Common myeloid progenitor, CD34-positive (primary cell): Measurements from ENCODE around the gene LMOD3.

Experiments used
- CTCF ChIA-PET: fragments of 350-600 bp; sonication (Branson Sonifier 250); formaldehyde crosslinking; loops from one replicate; lab custom pipeline; 2021; ENCODE audit warnings: antibody characterized with exemption; lab: Charles Lee
- POLR2A ChIA-PET: fragments of 350-600 bp; sonication (Branson Sonifier 250); formaldehyde crosslinking; loops from one replicate; lab custom pipeline; 2021; ENCODE audit warnings: antibody characterized with exemption; lab: Charles Lee
- DNase-seq, 3 donors: peaks; one replicate each; pipeline versions ENCODE4 v3.0.0 to v3.0.0-alpha.2; 2013
- H3K27ac ChIP-seq, 2 experiments: 1 replicate in 1 of 2; 2 replicates in 1 of 2; pipeline ENCODE4 v1.7.0; 2013; ENCODE audit warnings: inconsistent platforms in 2 of 2, low read length in 2 of 2, mild to moderate bottlenecking in 2 of 2, low read depth in 1 of 2, moderate library complexity in 1 of 2; ENCODE audit not compliant: severe bottlenecking in 2 of 2, insufficient read depth in 1 of 2, poor library complexity in 1 of 2
- H3K27me3 ChIP-seq, 5 experiments: replicated peaks in 2 of 5; 1 replicate in 3 of 5; 2 replicates in 2 of 5; pipeline versions ENCODE4 v1.6.1 to v1.7.0; 2013; ENCODE audit warnings: low read length in 4 of 5, mild to moderate bottlenecking in 2 of 5, moderate library complexity in 2 of 5, inconsistent platforms in 1 of 5; ENCODE audit not compliant: insufficient read depth in 5 of 5, control insufficient read depth in 4 of 5
- H3K36me3 ChIP-seq, 4 experiments: 1 replicate in 2 of 4; 2 replicates in 2 of 4; pipeline versions ENCODE4 v1.6.1 to v1.7.0; 2013; ENCODE audit warnings: low read length in 3 of 4, control low read depth in 1 of 4, mild to moderate bottlenecking in 1 of 4; ENCODE audit not compliant: control insufficient read depth in 4 of 4, insufficient read depth in 4 of 4
- H3K4me1 ChIP-seq, 4 experiments: 1 replicate in 3 of 4; 2 replicates in 1 of 4; pipeline versions ENCODE4 v1.6.1 to v1.7.1; 2013; ENCODE audit warnings: low read length in 3 of 4, mild to moderate bottlenecking in 3 of 4, control low read depth in 1 of 4, inconsistent platforms in 1 of 4, moderate library complexity in 1 of 4; ENCODE audit not compliant: control insufficient read depth in 4 of 4, insufficient read depth in 4 of 4; ENCODE audit errors: control extremely low read depth in 1 of 4
- H3K4me3 ChIP-seq, 7 experiments: 1 replicate in 4 of 7; 2 replicates in 3 of 7; pipeline versions ENCODE4 v1.5.1 to v1.7.0; 2013; ENCODE audit warnings: mild to moderate bottlenecking in 7 of 7, low read length in 6 of 7, moderate library complexity in 6 of 7, inconsistent platforms in 2 of 7, low read depth in 2 of 7, control low read depth in 1 of 7; ENCODE audit not compliant: insufficient read depth in 4 of 7, control insufficient read depth in 1 of 7; ENCODE audit errors: extremely low read depth in 1 of 7
- H3K9me3 ChIP-seq, 5 experiments: 1 replicate in 4 of 5; 2 replicates in 1 of 5; pipeline versions ENCODE4 v1.6.1 to v1.7.1; 2013; ENCODE audit warnings: low read length in 4 of 5, mild to moderate bottlenecking in 2 of 5, inconsistent platforms in 1 of 5, low read depth in 1 of 5, moderate library complexity in 1 of 5; ENCODE audit not compliant: control insufficient read depth in 4 of 5, insufficient read depth in 2 of 5; ENCODE audit errors: control extremely low read depth in 1 of 5
- WGBS: methylation state at CpG from one replicate; pipeline ENCODE4 v1.1.5; 2013; ENCODE audit not compliant: insufficient coverage; 5-methylcytosine and 5-hydroxymethylcytosine counted together

Gene LMOD3

DNA sequence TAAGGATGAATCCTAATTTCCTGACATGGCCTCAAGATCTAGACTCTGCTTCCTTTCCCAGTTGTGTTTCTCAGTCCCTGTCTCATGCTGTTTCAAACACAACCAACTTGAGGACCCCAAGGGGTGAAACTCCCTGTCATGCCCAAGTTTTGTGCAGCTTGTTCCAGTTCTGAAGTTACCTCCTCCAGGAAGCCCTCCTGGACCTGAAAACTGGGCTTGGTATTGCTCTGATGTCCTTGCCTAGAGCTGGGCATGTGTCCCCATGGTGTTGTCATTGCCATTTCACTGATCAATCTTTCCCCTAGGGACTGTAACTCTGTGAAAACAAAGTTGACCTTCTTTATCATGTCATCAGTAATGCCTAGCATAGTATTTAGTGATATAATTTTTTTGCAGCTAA lies 6.1 kb upstream of the LMOD3 start:
- CTCF ChIA-PET = interaction anchor here (0.8 to 3.9 kb wide), 2 partner anchors 11 to 294 kb away, joined by 3 to 14 read pairs; no protein-coding TSS in a partner anchor
- no peak for DNase-seq
- Histone ChIP-seq H3K27ac (no peak overlapping the region), H3K9me3 (no peaks in the 10 kb centered on the region), H3K4me3 (no peak overlapping the region), H3K36me3 (no peaks in the 10 kb centered on the region), H3K27me3 (no peaks in the 10 kb centered on the region), H3K4me1 (no peaks in the 10 kb centered on the region)
- POLR2A ChIA-PET = no interaction called here

DNA sequence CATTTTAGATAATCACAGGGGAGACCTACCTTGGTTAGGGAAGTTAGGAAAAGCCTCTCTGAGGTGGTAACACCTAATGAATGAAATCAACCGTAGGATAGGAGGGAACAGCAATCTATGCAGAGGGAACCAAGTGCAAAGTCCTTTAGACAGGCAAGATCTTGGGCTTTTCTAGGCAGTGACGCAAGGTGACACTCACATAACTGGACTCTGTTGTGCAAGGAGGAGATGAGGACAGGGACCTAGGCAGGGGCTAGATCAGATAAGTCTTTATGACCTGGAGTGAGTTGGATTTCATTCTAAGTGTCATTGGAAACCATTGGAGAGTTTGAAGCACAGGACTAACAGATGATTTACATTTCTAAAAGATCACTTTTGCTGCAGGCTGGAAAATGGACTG lies 4.6 kb upstream of the LMOD3 start:
- 100% methylated on average over 2 of the region's 2 CpGs for WGBS
- no peaks in the 10 kb centered on the region for H3K36me3 ChIP-seq
- POLR2A ChIA-PET = no interaction called here
- no peak overlapping the region for H3K4me3 ChIP-seq
- CTCF ChIA-PET = interaction anchor here (1.1 to 3.9 kb wide), 4 partner anchors 9 to 179 kb away, joined by 4 to 14 read pairs (median 4); no protein-coding TSS in a partner anchor
- H3K4me1 ChIP-seq = no peaks in the 10 kb centered on the region
- no peak for DNase-seq
- no peak overlapping the region for H3K27ac ChIP-seq
- no peaks in the 10 kb centered on the region for H3K9me3 ChIP-seq
- H3K27me3 ChIP-seq = no peaks in the 10 kb centered on the region

- POLR2A ChIA-PET = no interaction called here
- Histone ChIP-seq H3K27ac (no peak overlapping the region), H3K36me3 (no peaks in the 10 kb centered on the region), H3K27me3 (no peaks in the 10 kb centered on the region), H3K4me3 (no peak overlapping the region), H3K4me1 (no peaks in the 10 kb centered on the region), H3K9me3 (no peaks in the 10 kb centered on the region)
- no peak for DNase-seq
- WGBS = 100% methylated on average over 3 of the region's 3 CpGs
- CTCF ChIA-PET = interaction anchor here (0.9 to 3.9 kb wide), 5 partner anchors 8 to 180 kb away, joined by 3 to 14 read pairs (median 4); no protein-coding TSS in a partner anchor
These were observed 3.8 kb upstream of the LMOD3 start for GRCh38 chr3:69126216-69126615.

DNA sequence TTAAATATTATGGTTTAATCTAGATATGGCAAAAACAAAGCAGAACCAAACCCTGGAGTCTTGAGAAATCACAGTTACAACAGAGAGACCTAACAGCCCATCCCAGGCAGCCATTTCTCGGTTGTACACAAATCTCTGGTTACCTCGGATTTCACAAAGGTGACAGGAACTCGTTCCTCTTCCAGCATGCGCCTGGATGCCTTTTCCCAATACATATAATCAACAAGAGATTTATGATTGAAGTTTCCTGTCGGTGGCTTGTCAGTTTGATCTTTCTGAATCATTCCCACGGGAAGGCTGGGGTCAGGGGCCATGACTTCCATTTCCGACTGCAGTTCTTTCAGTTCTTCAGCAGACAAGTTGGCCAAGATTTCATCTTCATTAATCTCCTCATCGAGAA lies 445 bp downstream of the LMOD3 start:
- 89% methylated on average over 7 of the region's 8 CpGs for WGBS
- Histone ChIP-seq H3K4me3 (no peak overlapping the region), H3K27ac (no peak overlapping the region), H3K4me1 (no peaks in the 10 kb centered on the region), H3K36me3 (no peaks in the 10 kb centered on the region), H3K27me3 (no peaks in the 10 kb centered on the region), H3K9me3 (no peaks in the 10 kb centered on the region)
- POLR2A ChIA-PET = no interaction called here
- no peak for DNase-seq
- CTCF ChIA-PET = interaction anchor here (0.6 to 9.5 kb wide), 12 partner anchors 18 to 550 kb away, joined by 3 to 96 read pairs (median 4); partner anchors contain the start of genes ARL6IP5 and TMF1

- H3K4me3 ChIP-seq = no peak overlapping the region
- no peak overlapping the region for H3K27ac ChIP-seq
- no peaks in the 10 kb centered on the region for H3K36me3 ChIP-seq
- no peak for DNase-seq
- WGBS = 100% methylated on average over 2 of the region's 6 CpGs
- no peaks in the 10 kb centered on the region for H3K9me3 ChIP-seq
- H3K4me1 ChIP-seq = no peaks in the 10 kb centered on the region
- no peaks in the 10 kb centered on the region for H3K27me3 ChIP-seq
- CTCF ChIA-PET = interaction anchor here (0.6 to 9.5 kb wide), 21 partner anchors 10 to 551 kb away, joined by 3 to 96 read pairs (median 5); partner anchors contain the start of genes ARL6IP5 and TMF1
- POLR2A ChIA-PET = interaction anchor here (0.6 to 1.0 kb wide), 2 partner anchors 30 to 62 kb away, joined by 3 to 4 read pairs; no protein-coding TSS in a partner anchor
These were observed 882 bp downstream of the LMOD3 start for GRCh38 chr3:69121513-69121912.

DNA sequence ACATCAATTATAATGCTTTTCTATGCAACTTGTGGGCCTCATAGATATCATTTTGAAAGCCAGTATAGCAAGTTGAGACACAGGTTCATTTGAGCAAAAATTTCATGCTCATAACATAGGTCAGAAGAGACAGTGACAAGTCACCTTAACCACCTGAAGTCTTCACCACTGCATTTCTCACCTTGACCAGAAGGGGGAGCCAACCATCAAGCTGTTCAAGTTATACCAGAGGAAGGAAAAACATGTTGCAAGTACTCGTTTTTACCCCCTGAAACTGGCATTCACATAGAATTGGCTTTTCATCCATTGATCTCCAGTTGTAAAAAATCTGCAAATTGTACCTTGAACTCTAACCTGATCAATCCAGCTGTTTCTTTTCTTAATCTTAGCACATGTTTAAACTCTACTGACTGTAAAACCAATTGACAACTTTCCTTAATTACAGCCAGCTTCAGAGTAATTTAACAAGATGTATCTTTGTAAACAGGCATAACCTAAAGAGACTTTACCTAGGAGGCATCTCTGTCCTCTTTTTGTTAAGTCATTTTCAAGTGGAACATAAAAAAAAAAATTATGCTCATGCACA lies 1.4 kb downstream of the LMOD3 start:
- H3K27me3 ChIP-seq = no peaks in the 10 kb centered on the region
- no peaks in the 10 kb centered on the region for H3K36me3 ChIP-seq
- no peaks in the 10 kb centered on the region for H3K4me1 ChIP-seq
- DNase-seq = peak; percentile 83 to 91 (median 87)
- ChIA-PET CTCF (interaction anchor here (0.6 to 9.5 kb wide), 23 partner anchors 9 to 551 kb away, joined by 3 to 96 read pairs (median 5); partner anchors contain the start of genes ARL6IP5 and TMF1), POLR2A (interaction anchor here (0.6 to 1.0 kb wide), 2 partner anchors 29 to 62 kb away, joined by 3 to 4 read pairs; no protein-coding TSS in a partner anchor)
- no peaks in the 10 kb centered on the region for H3K9me3 ChIP-seq
- H3K4me3 ChIP-seq = no peak overlapping the region
- H3K27ac ChIP-seq = no peak overlapping the region
- WGBS = no CpG with 5 or more reads among the region's 1 CpG

DNA sequence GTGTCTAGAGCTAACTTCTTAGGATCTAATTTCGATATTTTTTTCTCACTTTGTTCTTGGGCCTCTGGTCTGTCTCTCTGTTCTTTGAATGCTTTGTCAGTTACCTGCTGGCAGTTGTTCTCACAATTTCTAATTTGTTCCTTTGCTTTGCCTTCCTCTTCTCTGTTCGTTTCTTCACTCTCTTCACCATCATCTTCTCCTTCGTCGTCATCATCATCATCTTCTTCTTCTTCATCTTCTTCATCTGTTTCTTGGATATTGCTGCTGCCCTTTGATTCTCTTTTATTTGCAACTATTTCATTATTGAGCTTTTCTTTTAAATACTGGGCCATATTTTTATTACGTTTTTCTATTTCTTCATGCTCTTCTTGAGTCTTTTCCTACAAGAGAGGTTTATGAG lies 2.7 kb downstream of the LMOD3 start:
- Histone ChIP-seq H3K9me3 (no peaks in the 10 kb centered on the region), H3K4me1 (no peaks in the 10 kb centered on the region), H3K27ac (no peak overlapping the region), H3K36me3 (no peaks in the 10 kb centered on the region), H3K27me3 (no peaks in the 10 kb centered on the region), H3K4me3 (no peak overlapping the region)
- 100% methylated on average over 4 of the region's 5 CpGs for WGBS
- no peak for DNase-seq
- CTCF ChIA-PET = interaction anchor here (0.5 to 9.5 kb wide), 16 partner anchors 8 to 332 kb away, joined by 3 to 96 read pairs (median 5); partner anchors contain the start of genes ARL6IP5 and EOGT
- POLR2A ChIA-PET = no interaction called here
